Adrenal gland (tissue), 5 donors: ENCODE data around the gene SMIM29.

ENCODE experiments used
- POLR2A ChIP-seq, 2 donors: fragments of 450-650 bp; IDR thresholded peaks; one replicate each; pipeline ENCODE4 v1.6.1; 2017; ENCODE audit warnings: antibody characterized with exemption in 2 of 2, mild to moderate bottlenecking in 2 of 2, moderate library complexity in 1 of 2
- TF ChIP-seq, protein P1 (sequence below), 6 experiments: fragments of 450-650 bp in 4 of 6; fragments of 200-600 bp in 2 of 6; sonication (generic) in 1 of 6; IDR thresholded peaks; 1 replicate in 5 of 6; 2 replicates in 1 of 6; pipeline versions ENCODE4 v1.5.1 to v1.8.0; 2016 to 2021; ENCODE audit warnings: antibody characterized with exemption in 6 of 6, mild to moderate bottlenecking in 2 of 6, moderate library complexity in 1 of 6
- donor health status: DM: no; HTN: no; CAD: no.

GRCh38 chr6:34243901-34244884, 4.6 kb downstream of the SMIM29 start:
- TF ChIP-seq, protein P1, sequence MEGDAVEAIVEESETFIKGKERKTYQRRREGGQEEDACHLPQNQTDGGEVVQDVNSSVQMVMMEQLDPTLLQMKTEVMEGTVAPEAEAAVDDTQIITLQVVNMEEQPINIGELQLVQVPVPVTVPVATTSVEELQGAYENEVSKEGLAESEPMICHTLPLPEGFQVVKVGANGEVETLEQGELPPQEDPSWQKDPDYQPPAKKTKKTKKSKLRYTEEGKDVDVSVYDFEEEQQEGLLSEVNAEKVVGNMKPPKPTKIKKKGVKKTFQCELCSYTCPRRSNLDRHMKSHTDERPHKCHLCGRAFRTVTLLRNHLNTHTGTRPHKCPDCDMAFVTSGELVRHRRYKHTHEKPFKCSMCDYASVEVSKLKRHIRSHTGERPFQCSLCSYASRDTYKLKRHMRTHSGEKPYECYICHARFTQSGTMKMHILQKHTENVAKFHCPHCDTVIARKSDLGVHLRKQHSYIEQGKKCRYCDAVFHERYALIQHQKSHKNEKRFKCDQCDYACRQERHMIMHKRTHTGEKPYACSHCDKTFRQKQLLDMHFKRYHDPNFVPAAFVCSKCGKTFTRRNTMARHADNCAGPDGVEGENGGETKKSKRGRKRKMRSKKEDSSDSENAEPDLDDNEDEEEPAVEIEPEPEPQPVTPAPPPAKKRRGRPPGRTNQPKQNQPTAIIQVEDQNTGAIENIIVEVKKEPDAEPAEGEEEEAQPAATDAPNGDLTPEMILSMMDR (IDR thresholded peaks at IDR 0.05), result peak in 2 of 6 experiments; percentile 1 to 10
- no peak for TF ChIP-seq POLR2A (IDR thresholded peaks at IDR 0.05)
